HEK293 (cell line): ENCODE measurements around the gene SLC22A17.

Experiments used
- CTCF ChIP-seq: fragments of 450-650 bp; formaldehyde crosslinking; IDR thresholded peaks from 2 replicates; pipeline ENCODE4 v1.5.1; 2016; ENCODE audit warnings: missing biosample characterization, missing genetic modification characterization
- ZBTB26 ChIP-seq: fragments of 450-650 bp; formaldehyde crosslinking; optimal IDR thresholded peaks from 2 replicates; pipeline ENCODE3; 2016; ENCODE audit warnings: missing biosample characterization, mild to moderate bottlenecking, missing genetic modification characterization
- ZNF23 ChIP-seq: fragments of 450-650 bp; formaldehyde crosslinking; IDR thresholded peaks from 2 replicates; pipeline ENCODE4 v1.5.1; 2016; ENCODE audit warnings: missing biosample characterization, missing genetic modification characterization, borderline replicate concordance
- ZNF660 ChIP-seq: fragments of 450-650 bp; IDR thresholded peaks from 2 replicates; pipeline ENCODE4 v1.5.1; 2018; ENCODE audit warnings: missing biosample characterization, mild to moderate bottlenecking, missing genetic modification characterization

- TF ChIP-seq ZNF660 (tag by site-specific recombination) = no peak
- TF ChIP-seq CTCF (tag by site-specific recombination) = no peak
- no peak for TF ChIP-seq ZNF23 (tag by site-specific recombination)
- TF ChIP-seq ZBTB26 (tag by site-specific recombination) = no peak
Observed at GRCh38 chr14:23389396-23389795, 36.7 kb upstream of the SLC22A17 start.
